HEK293 (cell line): Measurements from ENCODE around the gene QSER1.

Experiments
- BCL11B ChIP-seq: fragments of 450-650 bp; formaldehyde crosslinking; IDR thresholded peaks from 2 replicates; pipeline ENCODE4 v1.5.1; 2016; ENCODE audit warnings: low read depth, missing biosample characterization, missing genetic modification characterization
- HOXC10 ChIP-seq: sonication (generic); formaldehyde crosslinking; IDR thresholded peaks from 2 replicates; pipeline ENCODE4 v1.8.1; 2023; ENCODE audit warnings: mild to moderate bottlenecking, missing genetic modification reagents
- KLF9 ChIP-seq: fragments of 450-650 bp; formaldehyde crosslinking; IDR thresholded peaks from 2 replicates; pipeline ENCODE4 v1.5.1; 2016; ENCODE audit warnings: missing biosample characterization, missing genetic modification characterization, low read depth
- SETDB1 ChIP-seq: IDR thresholded peaks from one replicate; pipeline ENCODE4 v1.6.1; 2017; ENCODE audit warnings: mild to moderate bottlenecking, low read length, moderate library complexity, mixed read lengths; ENCODE audit not compliant: insufficient read length
- ZNF175 ChIP-seq: fragments of 450-650 bp; formaldehyde crosslinking; IDR thresholded peaks from 2 replicates; pipeline ENCODE4 v1.5.1; 2016; ENCODE audit warnings: missing biosample characterization, missing genetic modification characterization
- ZNF2 ChIP-seq: fragments of 450-650 bp; formaldehyde crosslinking; IDR thresholded peaks from 2 replicates; pipeline ENCODE4 v1.5.1; 2016; ENCODE audit warnings: missing biosample characterization, missing genetic modification characterization
- ZNF223 ChIP-seq: fragments of 450-650 bp; formaldehyde crosslinking; IDR thresholded peaks from 2 replicates; pipeline ENCODE4 v1.5.1; 2016; ENCODE audit warnings: missing biosample characterization, missing genetic modification characterization
- ZNF248 ChIP-seq: fragments of 450-650 bp; formaldehyde crosslinking; IDR thresholded peaks from 2 replicates; pipeline ENCODE4 v1.5.1; 2017; ENCODE audit warnings: missing biosample characterization, missing genetic modification characterization
- ZNF302 ChIP-seq: fragments of 450-650 bp; formaldehyde crosslinking; IDR thresholded peaks from 2 replicates; pipeline ENCODE4 v1.5.1; 2016; ENCODE audit warnings: missing biosample characterization, missing genetic modification characterization, low read depth
- ZNF624 ChIP-seq: fragments of 450-650 bp; formaldehyde crosslinking; IDR thresholded peaks from 2 replicates; pipeline ENCODE4 v1.5.1; 2017; ENCODE audit warnings: missing biosample characterization, missing genetic modification characterization
- ZNF843 ChIP-seq: fragments of 450-650 bp; formaldehyde crosslinking; IDR thresholded peaks from 2 replicates; pipeline ENCODE4 v1.5.1; 2016; ENCODE audit warnings: missing biosample characterization, missing genetic modification characterization
- ZSCAN23 ChIP-seq: fragments of 450-650 bp; formaldehyde crosslinking; IDR thresholded peaks from 2 replicates; pipeline ENCODE4 v1.5.1; 2016; ENCODE audit warnings: missing biosample characterization, missing genetic modification characterization
- ZSCAN30 ChIP-seq: fragments of 450-650 bp; IDR thresholded peaks from 2 replicates; pipeline ENCODE4 v1.5.1; 2018; ENCODE audit warnings: missing biosample characterization, mild to moderate bottlenecking, missing genetic modification characterization, moderate library complexity
- ZXDB ChIP-seq: fragments of 450-650 bp; formaldehyde crosslinking; IDR thresholded peaks from 2 replicates; pipeline ENCODE4 v1.5.1; 2016; ENCODE audit warnings: missing biosample characterization, missing genetic modification characterization
- TF ChIP-seq, protein P1 (sequence below): fragments of 450-650 bp; formaldehyde crosslinking; IDR thresholded peaks from 2 replicates; pipeline ENCODE4 v1.5.1; 2016; ENCODE audit warnings: missing biosample characterization, missing genetic modification characterization
- TF ChIP-seq, protein P2 (sequence below): fragments of 450-650 bp; formaldehyde crosslinking; IDR thresholded peaks from 2 replicates; pipeline ENCODE4 v1.5.1; 2016; ENCODE audit warnings: missing biosample characterization, missing genetic modification characterization
- TF ChIP-seq, protein P3 (sequence below): fragments of 450-650 bp; IDR thresholded peaks from 2 replicates; pipeline ENCODE4 v1.5.1; 2018; ENCODE audit warnings: missing biosample characterization, mild to moderate bottlenecking, missing genetic modification characterization
- TF ChIP-seq, protein P4 (sequence below): fragments of 450-650 bp; formaldehyde crosslinking; IDR thresholded peaks from 2 replicates; pipeline ENCODE4; 2016; ENCODE audit warnings: missing biosample characterization, missing genetic modification characterization

The QSER1 gene

DNA sequence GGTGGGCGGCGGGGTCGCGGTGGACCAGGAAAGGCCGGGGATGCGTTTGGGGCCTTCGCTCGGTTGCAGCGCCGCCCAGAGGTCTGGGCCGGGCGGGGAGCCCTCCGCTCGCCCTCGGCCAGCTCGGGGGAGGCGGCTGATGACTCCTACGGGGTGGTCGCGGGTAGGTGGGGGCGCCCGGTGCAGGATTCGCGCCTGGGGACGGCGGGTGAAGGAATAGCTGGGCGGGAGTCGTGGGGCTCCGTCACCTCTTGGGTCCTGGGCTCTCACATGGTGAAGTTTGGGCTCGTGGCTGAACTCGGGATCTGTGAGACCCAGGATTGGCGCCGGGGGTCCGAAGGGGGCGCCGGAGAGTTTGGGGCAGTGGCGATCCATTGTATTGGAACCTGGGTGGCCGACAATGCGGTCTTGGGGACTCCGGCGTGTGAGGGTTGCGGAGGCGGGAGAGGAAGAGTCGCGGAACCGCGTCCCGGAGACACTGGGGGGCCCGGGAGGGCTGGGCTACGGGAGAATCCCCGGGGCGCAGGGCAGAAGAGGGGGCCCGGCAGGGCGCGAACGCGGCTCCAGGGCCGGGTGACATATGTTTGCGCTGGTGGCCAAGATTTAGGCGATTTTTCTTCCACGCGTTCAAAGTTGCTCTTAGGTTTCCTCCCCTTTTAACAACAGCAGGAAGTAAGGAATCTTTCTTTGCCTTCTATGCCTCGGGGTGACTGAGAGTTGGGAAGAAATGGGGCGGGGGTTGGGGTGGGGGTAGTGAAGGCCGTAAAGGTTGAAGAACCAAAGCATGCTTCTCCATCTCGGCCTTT is 935 bp downstream of the QSER1 start (continued):
- TF ChIP-seq ZNF2 (tag by site-specific recombination) (0 out of 2 replicates have a peak, but pooled peaks have one; percentile 31), BCL11B (tag by site-specific recombination) (no peak), ZNF624 (tag by site-specific recombination) (no peak), ZSCAN23 (tag by site-specific recombination) (no peak), ZNF248 (tag by site-specific recombination) (no peak), ZNF175 (tag by site-specific recombination) (no peak), KLF9 (tag by site-specific recombination) (no peak), ZNF843 (tag by site-specific recombination) (no peak), ZXDB (tag by site-specific recombination) (no peak), HOXC10 (CRISPR knock-in tag) (no peak), ZNF302 (no peak), ZSCAN30 (0 out of 2 replicates have a peak, but pooled peaks have one; percentile 24), ZNF223 (no peak), SETDB1 (no peak)
- TF ChIP-seq, protein P1, sequence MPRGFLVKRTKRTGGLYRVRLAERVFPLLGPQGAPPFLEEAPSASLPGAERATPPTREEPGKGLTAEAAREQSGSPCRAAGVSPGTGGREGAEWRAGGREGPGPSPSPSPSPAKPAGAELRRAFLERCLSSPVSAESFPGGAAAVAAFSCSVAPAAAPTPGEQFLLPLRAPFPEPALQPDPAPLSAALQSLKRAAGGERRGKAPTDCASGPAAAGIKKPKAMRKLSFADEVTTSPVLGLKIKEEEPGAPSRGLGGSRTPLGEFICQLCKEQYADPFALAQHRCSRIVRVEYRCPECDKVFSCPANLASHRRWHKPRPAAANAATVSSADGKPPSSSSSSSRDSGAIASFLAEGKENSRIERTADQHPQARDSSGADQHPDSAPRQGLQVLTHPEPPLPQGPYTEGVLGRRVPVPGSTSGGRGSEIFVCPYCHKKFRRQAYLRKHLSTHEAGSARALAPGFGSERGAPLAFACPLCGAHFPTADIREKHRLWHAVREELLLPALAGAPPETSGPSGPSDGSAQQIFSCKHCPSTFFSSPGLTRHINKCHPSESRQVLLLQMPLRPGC (tag by site-specific recombination): 0 out of 2 replicates have a peak, but pooled peaks have one; percentile 16
- TF ChIP-seq, protein P2, sequence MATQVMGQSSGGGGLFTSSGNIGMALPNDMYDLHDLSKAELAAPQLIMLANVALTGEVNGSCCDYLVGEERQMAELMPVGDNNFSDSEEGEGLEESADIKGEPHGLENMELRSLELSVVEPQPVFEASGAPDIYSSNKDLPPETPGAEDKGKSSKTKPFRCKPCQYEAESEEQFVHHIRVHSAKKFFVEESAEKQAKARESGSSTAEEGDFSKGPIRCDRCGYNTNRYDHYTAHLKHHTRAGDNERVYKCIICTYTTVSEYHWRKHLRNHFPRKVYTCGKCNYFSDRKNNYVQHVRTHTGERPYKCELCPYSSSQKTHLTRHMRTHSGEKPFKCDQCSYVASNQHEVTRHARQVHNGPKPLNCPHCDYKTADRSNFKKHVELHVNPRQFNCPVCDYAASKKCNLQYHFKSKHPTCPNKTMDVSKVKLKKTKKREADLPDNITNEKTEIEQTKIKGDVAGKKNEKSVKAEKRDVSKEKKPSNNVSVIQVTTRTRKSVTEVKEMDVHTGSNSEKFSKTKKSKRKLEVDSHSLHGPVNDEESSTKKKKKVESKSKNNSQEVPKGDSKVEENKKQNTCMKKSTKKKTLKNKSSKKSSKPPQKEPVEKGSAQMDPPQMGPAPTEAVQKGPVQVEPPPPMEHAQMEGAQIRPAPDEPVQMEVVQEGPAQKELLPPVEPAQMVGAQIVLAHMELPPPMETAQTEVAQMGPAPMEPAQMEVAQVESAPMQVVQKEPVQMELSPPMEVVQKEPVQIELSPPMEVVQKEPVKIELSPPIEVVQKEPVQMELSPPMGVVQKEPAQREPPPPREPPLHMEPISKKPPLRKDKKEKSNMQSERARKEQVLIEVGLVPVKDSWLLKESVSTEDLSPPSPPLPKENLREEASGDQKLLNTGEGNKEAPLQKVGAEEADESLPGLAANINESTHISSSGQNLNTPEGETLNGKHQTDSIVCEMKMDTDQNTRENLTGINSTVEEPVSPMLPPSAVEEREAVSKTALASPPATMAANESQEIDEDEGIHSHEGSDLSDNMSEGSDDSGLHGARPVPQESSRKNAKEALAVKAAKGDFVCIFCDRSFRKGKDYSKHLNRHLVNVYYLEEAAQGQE (tag by site-specific recombination): no peak
- TF ChIP-seq, protein P3, sequence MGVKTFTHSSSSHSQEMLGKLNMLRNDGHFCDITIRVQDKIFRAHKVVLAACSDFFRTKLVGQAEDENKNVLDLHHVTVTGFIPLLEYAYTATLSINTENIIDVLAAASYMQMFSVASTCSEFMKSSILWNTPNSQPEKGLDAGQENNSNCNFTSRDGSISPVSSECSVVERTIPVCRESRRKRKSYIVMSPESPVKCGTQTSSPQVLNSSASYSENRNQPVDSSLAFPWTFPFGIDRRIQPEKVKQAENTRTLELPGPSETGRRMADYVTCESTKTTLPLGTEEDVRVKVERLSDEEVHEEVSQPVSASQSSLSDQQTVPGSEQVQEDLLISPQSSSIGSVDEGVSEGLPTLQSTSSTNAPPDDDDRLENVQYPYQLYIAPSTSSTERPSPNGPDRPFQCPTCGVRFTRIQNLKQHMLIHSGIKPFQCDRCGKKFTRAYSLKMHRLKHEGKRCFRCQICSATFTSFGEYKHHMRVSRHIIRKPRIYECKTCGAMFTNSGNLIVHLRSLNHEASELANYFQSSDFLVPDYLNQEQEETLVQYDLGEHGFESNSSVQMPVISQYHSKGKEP (tag by site-specific recombination): peak; percentile 68
- TF ChIP-seq, protein P4, sequence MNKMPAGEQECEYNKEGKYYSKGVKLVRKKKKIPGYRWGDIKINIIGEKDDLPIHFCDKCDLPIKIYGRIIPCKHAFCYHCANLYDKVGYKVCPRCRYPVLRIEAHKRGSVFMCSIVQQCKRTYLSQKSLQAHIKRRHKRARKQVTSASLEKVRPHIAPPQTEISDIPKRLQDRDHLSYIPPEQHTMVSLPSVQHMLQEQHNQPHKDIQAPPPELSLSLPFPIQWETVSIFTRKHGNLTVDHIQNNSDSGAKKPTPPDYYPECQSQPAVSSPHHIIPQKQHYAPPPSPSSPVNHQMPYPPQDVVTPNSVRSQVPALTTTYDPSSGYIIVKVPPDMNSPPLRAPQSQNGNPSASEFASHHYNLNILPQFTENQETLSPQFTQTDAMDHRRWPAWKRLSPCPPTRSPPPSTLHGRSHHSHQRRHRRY (tag by site-specific recombination): no peak
